HG03280 (cell line): ENCODE results near the gene ING3.
"Not testable (repeated sequence)": the region's sequence is repeated elsewhere in the genome, so short reads cannot be mapped to it uniquely, and the experiment has no call there.

Experiments
- ATAC-seq: cut with Tn5 transposase; IDR thresholded peaks from one replicate; pipeline ENCODE4 v1.9.1; 2021; ENCODE audit warnings: mild to moderate bottlenecking, moderate library complexity; ENCODE audit not compliant: unreplicated experiment

ING3 gene

GRCh38 chr7:121001234-121001906 is 50.8 kb downstream of the ING3 start:
- no peak for ATAC-seq

DNA sequence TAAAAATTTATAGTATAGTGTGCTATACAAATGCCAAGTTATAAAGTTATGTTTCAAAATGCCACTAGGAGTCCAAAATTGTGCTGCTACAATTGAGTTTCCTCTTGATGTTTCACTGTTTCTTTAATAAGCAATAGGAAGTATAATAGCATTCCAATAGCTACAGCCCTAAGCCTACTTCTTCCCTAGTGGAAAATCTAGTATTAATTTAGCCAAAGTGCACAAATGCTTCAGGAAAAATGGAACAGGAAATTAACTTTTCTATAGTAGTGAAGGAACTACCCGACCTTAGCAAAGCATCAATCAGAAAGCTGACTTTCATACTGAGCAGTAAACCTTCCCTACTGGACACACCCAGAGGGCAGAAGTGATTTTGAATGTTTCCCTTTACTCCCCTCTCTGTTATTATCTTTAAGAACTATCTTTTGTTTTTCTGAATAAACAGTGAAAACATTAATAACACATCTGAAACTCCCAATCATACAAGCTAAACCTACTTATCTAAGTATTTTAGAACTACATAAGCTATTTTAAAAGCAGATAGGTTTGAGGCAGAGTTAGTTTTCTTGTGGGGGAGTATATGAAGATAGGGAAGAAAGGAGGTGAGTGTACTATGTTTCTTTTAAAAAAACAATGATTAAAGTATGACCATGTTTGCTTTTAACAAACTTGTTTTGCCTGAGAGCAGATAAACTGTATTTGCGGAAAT is 51.6 kb downstream of the ING3 start:
- ATAC-seq = no peak

DNA sequence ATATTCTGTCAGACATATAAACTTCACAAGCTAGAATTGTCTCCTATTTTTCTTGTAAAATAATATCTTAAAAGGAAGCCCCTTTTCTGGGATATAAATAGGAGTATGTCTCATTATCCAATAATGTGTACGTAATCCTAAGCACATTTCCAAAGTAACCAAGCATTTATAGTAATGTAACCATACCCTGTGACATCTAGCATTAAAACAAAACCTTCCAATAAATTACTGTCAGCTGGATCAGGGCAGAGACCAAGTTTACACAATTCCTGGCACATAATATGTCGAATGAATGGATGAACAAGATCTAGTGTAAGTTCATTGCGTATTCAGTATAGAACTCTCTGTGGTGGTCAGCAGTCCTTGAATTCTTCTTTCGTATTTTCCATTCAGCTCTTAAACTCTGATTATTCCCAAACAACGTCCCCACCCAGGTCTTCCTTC is 52.2 kb downstream of the ING3 start:
- no peak for ATAC-seq

GRCh38 chr7:121003986-121004685 is 53.6 kb downstream of the ING3 start:
- no peak for ATAC-seq

DNA sequence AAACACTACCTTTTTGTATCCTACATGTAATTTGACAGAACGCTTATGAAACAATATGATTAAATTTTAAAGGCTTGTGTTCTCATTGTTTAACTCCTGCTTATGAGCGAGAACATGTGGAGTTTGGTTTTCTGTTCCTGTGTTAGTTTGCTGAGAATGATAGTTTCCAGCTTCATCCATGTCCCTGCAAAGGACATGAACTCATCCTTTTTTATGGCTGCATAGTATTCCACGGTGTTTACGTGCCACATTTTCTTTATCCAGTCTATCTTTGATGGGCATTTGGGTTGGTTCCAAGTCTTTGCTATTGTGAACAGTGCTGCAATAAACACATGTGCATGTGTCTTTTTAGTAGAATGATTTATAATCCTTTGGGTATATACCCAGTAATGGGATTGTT is 54.5 kb downstream of the ING3 start:
- not testable (repeated sequence) for ATAC-seq

GRCh38 chr7:121005996-121006584 is 55.5 kb downstream of the ING3 start:
- ATAC-seq = no peak

- no peak for ATAC-seq
These were observed 56.2 kb downstream of the ING3 start for GRCh38 chr7:121006711-121007315.

DNA sequence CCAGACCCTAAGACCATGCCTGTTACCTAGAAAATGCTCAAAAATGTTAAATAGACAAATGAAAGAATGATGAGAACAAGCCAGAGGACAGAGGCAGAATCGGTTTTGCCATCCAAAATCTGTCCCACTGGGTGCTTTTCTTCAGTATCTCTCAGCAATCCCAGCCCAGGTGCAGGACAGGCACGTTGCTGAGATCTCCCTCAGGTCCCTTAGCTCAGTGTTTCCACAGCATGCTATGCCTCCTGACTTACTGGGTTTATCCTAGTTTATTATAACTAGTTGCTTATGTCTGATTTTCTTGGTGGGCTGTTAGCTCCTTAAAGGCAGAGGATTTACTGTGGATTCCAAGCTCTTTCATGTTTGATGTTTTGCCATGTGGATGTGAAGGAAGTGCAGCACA is 58.2 kb downstream of the ING3 start:
- ATAC-seq = no peak

- ATAC-seq = no peak
These were observed 60.8 kb downstream of the ING3 start for GRCh38 chr7:121011401-121011800.

DNA sequence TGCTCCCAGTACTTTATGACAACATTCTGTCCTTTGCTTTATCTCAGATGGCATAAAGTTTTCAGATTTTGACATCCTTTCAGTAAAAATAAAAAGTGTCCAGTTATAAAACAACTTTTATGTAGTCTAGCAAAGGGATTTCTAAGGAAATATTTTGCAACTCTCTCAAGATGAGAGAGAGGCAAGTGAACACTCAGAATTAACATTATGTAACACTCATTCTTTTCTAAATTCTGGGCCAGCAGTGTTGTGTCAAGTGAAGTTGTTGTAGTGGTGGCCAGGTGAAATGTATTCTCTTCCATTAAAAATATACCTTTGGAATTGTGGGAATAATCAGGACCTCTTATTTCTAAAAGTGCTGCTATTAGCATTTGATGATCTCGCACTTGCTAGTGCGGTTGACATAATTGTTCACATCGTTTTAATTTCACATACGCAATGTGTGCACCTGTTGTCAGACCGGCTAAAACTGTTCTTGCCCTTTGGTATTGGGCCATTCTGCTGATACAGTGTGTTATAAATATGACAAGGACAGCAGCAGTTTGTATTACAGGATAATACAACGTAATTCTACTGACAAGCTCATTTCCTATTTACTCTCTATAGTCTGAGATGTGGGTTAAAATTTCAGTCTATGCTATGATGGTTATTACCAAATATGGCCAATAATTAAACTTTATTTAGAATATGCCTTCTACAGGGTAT is 61.7 kb downstream of the ING3 start:
- no peak for ATAC-seq

DNA sequence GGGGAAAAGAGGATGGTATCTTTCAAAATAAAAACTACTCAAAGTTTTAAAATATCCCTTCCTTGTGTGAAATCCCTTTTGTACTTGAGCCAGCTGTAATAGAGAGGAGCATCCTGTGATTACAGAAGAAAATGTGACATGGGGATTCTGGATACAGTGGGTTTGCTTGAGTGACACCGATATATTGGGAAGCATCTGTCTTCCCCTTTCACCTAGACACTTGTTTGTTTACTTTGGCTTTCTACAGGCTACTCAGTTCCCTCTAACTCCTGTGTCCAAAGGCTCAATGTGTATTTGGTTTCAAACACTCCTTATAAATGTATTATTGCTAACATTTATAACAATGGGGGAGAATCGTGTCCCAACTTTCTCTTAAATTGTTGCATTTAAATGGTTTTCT is 62.3 kb downstream of the ING3 start:
- no peak for ATAC-seq

DNA sequence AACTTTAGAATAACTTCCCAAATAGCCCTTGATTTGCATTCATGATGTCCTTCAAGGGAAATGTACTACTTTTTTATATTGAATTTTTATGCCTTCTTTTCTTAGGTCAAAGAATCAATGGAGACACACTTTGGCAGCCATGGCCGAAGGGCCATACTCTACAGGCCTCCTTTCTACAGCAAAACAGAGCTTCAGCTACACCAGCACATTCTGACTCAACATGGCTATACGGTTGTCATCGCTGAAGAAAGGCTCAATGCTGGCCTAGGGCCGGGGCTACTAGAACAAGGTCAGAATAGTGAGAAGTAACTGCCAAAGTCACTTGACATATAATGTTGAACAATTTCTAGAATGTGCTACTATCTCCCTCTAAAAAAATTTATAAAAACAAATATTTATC is 65.0 kb downstream of the ING3 start:
- ATAC-seq = no peak

- ATAC-seq = no peak
These were observed 66.4 kb downstream of the ING3 start for GRCh38 chr7:121016966-121017365.

DNA sequence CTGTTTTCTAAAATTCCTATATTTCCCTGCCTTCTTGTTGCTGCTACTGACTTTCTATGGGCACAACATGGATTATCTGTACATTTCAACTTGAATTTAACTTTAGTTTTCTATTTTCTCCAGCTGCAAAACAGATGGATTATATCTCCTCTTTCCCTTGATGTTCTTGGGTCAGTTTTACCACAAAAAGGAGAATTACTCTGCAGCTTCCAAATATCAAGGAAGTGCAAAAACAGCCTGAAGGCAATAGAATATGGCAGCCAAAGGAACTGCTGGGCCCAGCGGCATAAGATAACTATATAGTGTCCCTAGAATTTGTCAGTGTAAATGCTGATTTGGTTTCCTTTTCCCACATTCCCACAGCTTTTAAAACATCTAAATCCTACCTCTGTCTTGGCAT is 67.0 kb downstream of the ING3 start:
- no peak for ATAC-seq

DNA sequence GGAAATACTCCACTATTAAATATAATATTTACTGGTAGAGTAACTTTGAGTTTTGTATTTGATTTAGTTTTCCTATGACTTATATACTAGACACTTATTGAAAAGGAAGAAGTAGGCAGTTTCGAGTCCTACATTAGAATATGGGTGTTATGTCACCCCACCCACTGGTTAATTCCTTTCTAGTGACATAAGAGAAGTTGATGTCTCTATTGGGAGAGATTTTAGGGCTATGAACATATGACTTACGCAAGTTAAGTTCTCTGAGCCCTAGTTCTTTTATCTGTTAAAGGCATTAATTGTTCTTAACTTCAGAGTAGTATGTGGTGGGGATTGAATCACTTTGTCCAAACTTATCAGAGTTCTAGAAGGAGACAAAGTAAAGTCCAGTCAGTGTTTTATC is 68.4 kb downstream of the ING3 start:
- no peak for ATAC-seq

- ATAC-seq = no peak
These were observed 69.8 kb downstream of the ING3 start for GRCh38 chr7:121020249-121020988.

DNA sequence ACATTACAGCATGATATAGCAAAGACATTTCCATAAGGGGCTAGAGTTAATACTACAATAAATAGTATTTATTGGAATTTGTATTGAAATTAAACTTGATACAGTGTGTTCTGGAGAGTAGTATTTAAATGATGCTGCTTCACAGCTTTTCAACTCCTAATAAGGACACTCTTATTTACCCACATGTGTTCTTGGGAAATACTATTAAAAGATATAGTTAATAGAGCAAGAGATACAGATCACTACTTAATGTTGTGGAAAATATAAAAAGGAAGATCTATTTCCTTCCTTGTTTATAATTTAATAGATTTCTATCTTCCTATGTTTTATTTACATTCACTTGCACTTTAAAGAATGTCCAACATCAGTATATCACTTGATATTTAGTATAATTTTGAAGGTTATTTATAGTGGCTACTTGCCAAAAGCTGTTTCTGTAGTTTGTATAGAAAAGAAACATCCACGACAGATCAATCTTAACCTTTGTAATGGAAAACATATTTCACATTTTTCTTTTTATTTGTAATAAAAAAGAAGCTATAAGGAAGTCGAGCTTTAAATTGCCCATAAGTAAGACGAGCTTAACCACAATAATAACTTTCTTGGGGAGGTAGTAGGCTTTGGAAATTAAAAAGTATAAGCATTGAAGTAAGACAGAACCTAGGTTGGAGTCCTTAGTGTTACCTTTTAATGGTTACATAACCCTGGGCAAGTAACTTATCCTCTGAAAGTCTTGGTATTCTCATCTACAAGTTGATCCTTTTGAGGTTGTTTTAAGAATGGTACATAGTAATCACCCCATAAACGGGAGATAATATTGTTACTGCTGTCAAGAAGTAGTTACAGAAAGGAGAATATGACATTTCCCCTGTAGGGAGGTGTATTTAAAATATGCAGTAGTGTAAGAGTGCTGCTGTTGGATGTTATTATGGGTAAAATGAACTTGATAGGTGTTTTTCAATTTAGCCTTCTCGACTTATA is 70.7 kb downstream of the ING3 start:
- no peak for ATAC-seq

- no peak for ATAC-seq
These were observed 72.6 kb downstream of the ING3 start for GRCh38 chr7:121023194-121023593.
